DMS 273 (cell line): ENCODE measurements around the gene ZNF382.

Experiments used
- DNase-seq: peaks from one replicate; lab custom pipeline; 2025; ENCODE audit not compliant: unreplicated experiment; lab: John Stamatoyannopoulos, UW

The ZNF382 gene

GRCh38 chr19:36674201-36674600, 69.1 kb downstream of the ZNF382 start:
- no peak for DNase-seq

GRCh38 chr19:36679455-36679854, 74.3 kb downstream of the ZNF382 start:
- no peak for DNase-seq
